ENCODE data around the gene PTP4A2.

DNA sequence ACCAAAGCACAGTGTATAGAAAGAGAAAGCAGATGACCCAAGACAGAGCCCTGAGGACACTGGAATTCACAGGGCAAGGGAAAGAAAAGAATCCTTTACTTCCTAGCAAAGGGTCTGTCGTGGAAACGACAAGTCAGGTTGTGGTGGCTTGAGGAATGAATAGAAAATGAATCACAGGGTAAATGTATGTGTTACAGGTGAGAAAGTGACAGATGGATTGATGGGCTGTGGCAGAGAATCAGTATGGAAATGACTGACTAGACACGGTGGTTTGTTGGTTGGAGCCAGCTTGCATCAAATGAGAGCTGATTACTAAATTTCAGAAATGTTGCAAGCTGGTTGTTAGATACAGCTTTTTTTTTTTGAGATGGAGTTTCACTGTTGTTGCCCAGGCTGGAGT lies 46.9 kb downstream of the PTP4A2 start:
- TF ChIP-seq POLR2A (IDR thresholded peaks at IDR 0.05): no peak
- TF ChIP-seq, protein P1, sequence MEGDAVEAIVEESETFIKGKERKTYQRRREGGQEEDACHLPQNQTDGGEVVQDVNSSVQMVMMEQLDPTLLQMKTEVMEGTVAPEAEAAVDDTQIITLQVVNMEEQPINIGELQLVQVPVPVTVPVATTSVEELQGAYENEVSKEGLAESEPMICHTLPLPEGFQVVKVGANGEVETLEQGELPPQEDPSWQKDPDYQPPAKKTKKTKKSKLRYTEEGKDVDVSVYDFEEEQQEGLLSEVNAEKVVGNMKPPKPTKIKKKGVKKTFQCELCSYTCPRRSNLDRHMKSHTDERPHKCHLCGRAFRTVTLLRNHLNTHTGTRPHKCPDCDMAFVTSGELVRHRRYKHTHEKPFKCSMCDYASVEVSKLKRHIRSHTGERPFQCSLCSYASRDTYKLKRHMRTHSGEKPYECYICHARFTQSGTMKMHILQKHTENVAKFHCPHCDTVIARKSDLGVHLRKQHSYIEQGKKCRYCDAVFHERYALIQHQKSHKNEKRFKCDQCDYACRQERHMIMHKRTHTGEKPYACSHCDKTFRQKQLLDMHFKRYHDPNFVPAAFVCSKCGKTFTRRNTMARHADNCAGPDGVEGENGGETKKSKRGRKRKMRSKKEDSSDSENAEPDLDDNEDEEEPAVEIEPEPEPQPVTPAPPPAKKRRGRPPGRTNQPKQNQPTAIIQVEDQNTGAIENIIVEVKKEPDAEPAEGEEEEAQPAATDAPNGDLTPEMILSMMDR (IDR thresholded peaks at IDR 0.05): no peak
- TF ChIP-seq POLR2AphosphoS5 (IDR thresholded peaks at IDR 0.05): no peak

Data from breast epithelium (tissue), 3 donors.